Small intestine (tissue), 16 donors: Measurements from ENCODE around the gene EXTL2. TPM values are rescaled to one million over a fixed set of nuclear protein-coding genes. Genes with fewer than 3 reads are reported as not detected.
A peak's percentile ranks its signal among the peaks of the same experiment; 100 is the strongest.

Experiments used
- DNase-seq, 2 donors: peaks; one replicate each; pipeline versions ENCODE4 v3.0.0 to v3.0.0-alpha.2; 2013
- FAIRE-seq: peaks from 2 replicates; lab custom pipeline; 2012; peaks lifted over from hg19 to GRCh38; lab: Jason Lieb, UNC
- H3K27ac ChIP-seq, 3 donors: one replicate each; pipeline ENCODE4 v1.5.1; 2013; ENCODE audit warnings: low read length in 2 of 3, mild to moderate bottlenecking in 2 of 3, control low read depth in 1 of 3, inconsistent platforms in 1 of 3, low read depth in 1 of 3, moderate library complexity in 1 of 3
- H3K27me3 ChIP-seq, 3 donors: one replicate each; pipeline ENCODE4 v1.6.1; 2013; ENCODE audit warnings: low read length in 3 of 3, inconsistent platforms in 1 of 3; ENCODE audit not compliant: control insufficient read depth in 3 of 3, insufficient read depth in 3 of 3
- H3K36me3 ChIP-seq, 3 donors: one replicate each; pipeline ENCODE4 v1.6.1; 2013; ENCODE audit warnings: low read length in 3 of 3, inconsistent platforms in 1 of 3, low read depth in 1 of 3, mild to moderate bottlenecking in 1 of 3, moderate library complexity in 1 of 3; ENCODE audit not compliant: control insufficient read depth in 3 of 3, insufficient read depth in 2 of 3
- H3K4me1 ChIP-seq, 3 donors: one replicate each; pipeline ENCODE4 v1.6.1; 2013; ENCODE audit warnings: low read length in 2 of 3, inconsistent platforms in 1 of 3, low read depth in 1 of 3, mild to moderate bottlenecking in 1 of 3, moderate library complexity in 1 of 3; ENCODE audit not compliant: control insufficient read depth in 3 of 3, insufficient read depth in 2 of 3
- H3K4me3 ChIP-seq, 3 donors: one replicate each; pipeline ENCODE4 v1.5.1; 2013; ENCODE audit warnings: low read length in 3 of 3, control low read depth in 1 of 3, inconsistent platforms in 1 of 3, low read depth in 1 of 3, mild to moderate bottlenecking in 1 of 3, moderate library complexity in 1 of 3
- H3K9me3 ChIP-seq, 2 donors: one replicate each; pipeline ENCODE4 v1.6.1; 2013; ENCODE audit warnings: low read depth in 1 of 2, low read length in 1 of 2; ENCODE audit not compliant: control insufficient read depth in 2 of 2, insufficient read depth in 1 of 2
- WGBS, 3 donors: extraction: QIAGEN DNeasy Blood & Tissue Kit; methylation state at CpG; one replicate each; pipeline ENCODE4 v1.1.7; 2013; 5-methylcytosine and 5-hydroxymethylcytosine counted together
- long read RNA-seq, 10 donors: transcript quantifications; one replicate each; lab custom pipeline, GENCODE V29; 2026
- polyA plus RNA-seq, 4 donors: library from polyadenylated mRNA; stranded (reverse) in 3 of 4; unstranded in 1 of 4; fragments of 200-250 nt in 3 of 4; fragments of 120-200 nt in 1 of 4; gene quantifications; one replicate each; pipeline versions ENCODE4 v1.2.1 to v1.2.3, GENCODE V29; 2013
- donor health status: healthy with polysubstance abuse.
- donor health status: control.
- donor health status: control.
- donor health status: Bipolar disorder and iron deficiency.
- donor health status: healthy.

EXTL2 gene, protein sequence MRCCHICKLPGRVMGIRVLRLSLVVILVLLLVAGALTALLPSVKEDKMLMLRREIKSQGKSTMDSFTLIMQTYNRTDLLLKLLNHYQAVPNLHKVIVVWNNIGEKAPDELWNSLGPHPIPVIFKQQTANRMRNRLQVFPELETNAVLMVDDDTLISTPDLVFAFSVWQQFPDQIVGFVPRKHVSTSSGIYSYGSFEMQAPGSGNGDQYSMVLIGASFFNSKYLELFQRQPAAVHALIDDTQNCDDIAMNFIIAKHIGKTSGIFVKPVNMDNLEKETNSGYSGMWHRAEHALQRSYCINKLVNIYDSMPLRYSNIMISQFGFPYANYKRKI
- polyA plus RNA-seq = 10 to 100 TPM in 1 of 4 donors, 1 to 10 TPM in 3; 1.3 to 21.5 (median 3.5) TPM
- long read RNA-seq, donor 1 = 0 reads
- long read RNA-seq, donor 2, partial matches to known transcripts = 0 of 2 reads
- long read RNA-seq, donor 2, other reads (novel, unspliced or antisense) = 0 of 2 reads
- long read RNA-seq, donor 3, partial matches to known transcripts = 0 of 9 reads
- long read RNA-seq, donor 3, other reads (novel, unspliced or antisense) = 5 of 9 reads
- long read RNA-seq, donor 4 = 0 reads
- long read RNA-seq, donor 5, partial matches to known transcripts = 0 of 2 reads
- long read RNA-seq, donor 5, other reads (novel, unspliced or antisense) = 0 of 2 reads
- long read RNA-seq, donor 6, partial matches to known transcripts = 0 of 7 reads
- long read RNA-seq, donor 6, other reads (novel, unspliced or antisense) = 0 of 7 reads
- long read RNA-seq, donor 7 = 0 reads
- long read RNA-seq, donor 8 = 0 reads
- long read RNA-seq, donor 9, partial matches to known transcripts = 0 of 1 reads
- long read RNA-seq, donor 9, other reads (novel, unspliced or antisense) = 0 of 1 reads
- long read RNA-seq, donor 10, transcript EXTL2-202 (5 exons, 3,985 nt) = major isoform, 7 of 13 reads
- long read RNA-seq, donor 10, transcript EXTL2-201 (5 exons, 2,835 nt) = minor isoform, 5 of 13 reads
- long read RNA-seq, donor 10, partial matches to known transcripts = 0 of 13 reads
- long read RNA-seq, donor 10, other reads (novel, unspliced or antisense) = 0 of 13 reads

DNA sequence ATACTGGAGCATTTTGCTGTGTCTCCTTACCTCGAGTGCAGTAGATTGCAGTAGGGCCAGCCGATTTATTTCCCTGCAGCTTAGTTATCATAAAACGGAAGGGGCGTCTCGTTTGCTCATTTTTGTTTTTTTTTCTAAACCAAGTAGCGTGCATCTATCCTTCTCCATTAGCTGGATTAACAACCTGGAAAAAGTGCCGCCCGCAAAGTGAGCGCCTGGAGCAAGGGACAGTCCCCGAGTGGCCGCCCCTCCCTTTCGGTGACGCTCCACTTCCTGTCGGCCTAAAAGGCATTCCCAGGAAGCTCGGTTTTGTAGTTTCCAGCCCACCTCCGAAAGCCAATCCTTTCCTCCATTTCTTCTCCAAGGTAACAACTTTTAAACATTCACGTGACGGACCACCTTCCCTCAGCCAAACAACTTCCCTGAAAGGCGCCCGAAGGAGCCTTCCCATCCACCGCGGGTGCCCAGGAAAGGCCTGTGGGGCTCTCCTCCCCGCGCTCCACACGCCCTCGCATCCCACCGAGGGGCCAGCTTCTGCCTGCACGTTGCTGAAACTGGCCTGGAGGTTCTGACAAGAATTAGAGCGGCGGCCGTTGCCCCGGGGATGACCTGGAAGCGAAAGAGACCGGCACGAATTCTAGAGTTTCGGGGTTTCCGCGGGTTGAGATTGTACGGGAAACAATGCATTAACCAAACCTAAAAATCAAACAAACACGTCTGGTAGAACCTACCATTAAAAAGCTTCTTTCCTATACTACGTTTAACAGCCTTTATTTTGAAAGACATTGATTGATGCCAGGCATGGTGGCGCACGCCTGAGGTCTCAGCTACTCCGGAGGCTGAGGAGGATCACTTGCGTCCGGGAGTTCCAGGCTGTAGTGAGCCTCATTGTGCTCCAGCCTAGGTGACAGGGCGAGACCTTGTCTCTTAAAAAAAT, at the start of gene EXTL2:
Gene EXTL2, minus strand, starts transcription at position 240 of the 937 bp plus-strand sequence. CDS start 6,085 bp downstream, outside the sequence.
- Histone ChIP-seq H3K27me3 (no peaks in the 10 kb centered on the region), H3K4me1 (peaks cover 0 to 3% (median 0%) of the 10 kb centered on the region in 3 donors), H3K36me3 (peaks cover 0 to 2% (median 2%) of the 10 kb centered on the region in 3 donors), H3K27ac (peak within 1 kb of the TSS; percentile 78 to 99 (median 85)), H3K9me3 (peaks cover 0 to 6% of the 10 kb centered on the region in 2 donors), H3K4me3 (peak within 1 kb of the TSS; percentile 62 to 98 (median 86))
- 0 to 1% (median 0%) methylated on average over 47 of the region's 47 CpGs for WGBS, 3 donors
- no peak for FAIRE-seq
- peak; percentile 90 to 96 for DNase-seq

DNA sequence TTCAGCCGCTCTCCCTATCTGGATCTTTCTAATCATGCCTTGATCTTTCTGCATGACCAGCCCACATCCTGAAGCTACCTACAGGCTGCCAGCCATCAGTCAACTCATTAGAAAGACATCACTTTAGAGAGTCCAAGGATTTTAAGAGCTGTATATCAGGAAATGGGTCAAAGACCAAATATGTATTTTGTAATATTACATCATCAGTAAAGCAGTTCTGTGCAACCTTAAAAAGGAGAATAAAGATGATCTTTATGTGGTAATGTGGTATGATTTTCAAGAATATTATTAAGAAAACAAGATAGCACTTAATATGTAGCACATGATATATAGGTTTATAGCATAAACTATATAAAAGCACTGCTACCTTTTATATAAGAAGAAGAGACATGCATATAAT, 48.9 kb upstream of the EXTL2 start:
- Histone ChIP-seq H3K9me3 (peaks cover 0 to 3% of the 10 kb centered on the region in 2 donors), H3K4me1 (no peaks in the 10 kb centered on the region), H3K4me3 (no peak overlapping the region), H3K27ac (no peak overlapping the region), H3K36me3 (peaks cover 0 to 9% (median 3%) of the 10 kb centered on the region in 3 donors), H3K27me3 (no peaks in the 10 kb centered on the region)
- DNase-seq (no peak), FAIRE-seq (no peak)
- WGBS, 3 donors = 90 to 97% (median 96%) methylated on average over 1 of the region's 1 CpG

DNA sequence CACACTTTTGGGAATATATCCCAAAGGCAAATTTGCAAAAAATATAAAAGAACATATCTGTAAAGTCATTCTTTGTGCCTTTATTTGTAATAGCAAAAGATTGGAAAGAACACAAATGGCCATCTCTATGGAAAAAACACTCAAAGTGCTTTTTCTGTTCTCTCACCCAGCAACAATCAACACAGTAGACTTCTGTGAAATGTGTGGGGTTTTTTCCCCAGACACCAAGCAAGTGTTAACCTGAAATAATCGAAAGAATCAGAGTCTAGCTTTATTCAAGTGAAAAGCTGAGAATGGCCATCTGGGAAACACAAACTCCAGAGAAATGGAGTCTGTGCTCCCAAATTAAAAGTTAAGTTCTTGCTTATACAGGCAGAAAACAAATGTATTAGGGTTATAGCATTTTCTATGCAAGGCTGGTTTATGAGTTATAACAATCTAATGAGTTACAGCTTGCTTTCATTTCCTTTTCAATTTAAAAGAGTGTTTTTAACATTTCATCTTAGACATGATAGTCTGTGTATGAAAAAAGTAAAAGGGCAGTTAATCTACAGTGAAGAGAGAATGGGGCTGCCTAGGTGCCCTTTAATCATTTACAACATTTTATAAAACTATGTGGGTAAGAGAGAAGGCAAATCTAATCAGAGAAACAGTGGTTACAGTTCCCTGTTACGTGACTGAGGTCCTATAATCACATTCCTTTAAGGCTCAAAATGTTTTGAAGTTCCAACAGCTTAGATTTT, 47.8 kb upstream of the EXTL2 start:
- Histone ChIP-seq H3K4me1 (no peaks in the 10 kb centered on the region), H3K27ac (no peak overlapping the region), H3K9me3 (no peaks in the 10 kb centered on the region), H3K4me3 (no peak overlapping the region), H3K36me3 (peaks cover 0 to 9% (median 3%) of the 10 kb centered on the region in 3 donors), H3K27me3 (no peaks in the 10 kb centered on the region)
- FAIRE-seq = no peak
- no peak for DNase-seq
- WGBS, 3 donors = 80 to 87% (median 80%) methylated on average over 2 of the region's 2 CpGs

DNA sequence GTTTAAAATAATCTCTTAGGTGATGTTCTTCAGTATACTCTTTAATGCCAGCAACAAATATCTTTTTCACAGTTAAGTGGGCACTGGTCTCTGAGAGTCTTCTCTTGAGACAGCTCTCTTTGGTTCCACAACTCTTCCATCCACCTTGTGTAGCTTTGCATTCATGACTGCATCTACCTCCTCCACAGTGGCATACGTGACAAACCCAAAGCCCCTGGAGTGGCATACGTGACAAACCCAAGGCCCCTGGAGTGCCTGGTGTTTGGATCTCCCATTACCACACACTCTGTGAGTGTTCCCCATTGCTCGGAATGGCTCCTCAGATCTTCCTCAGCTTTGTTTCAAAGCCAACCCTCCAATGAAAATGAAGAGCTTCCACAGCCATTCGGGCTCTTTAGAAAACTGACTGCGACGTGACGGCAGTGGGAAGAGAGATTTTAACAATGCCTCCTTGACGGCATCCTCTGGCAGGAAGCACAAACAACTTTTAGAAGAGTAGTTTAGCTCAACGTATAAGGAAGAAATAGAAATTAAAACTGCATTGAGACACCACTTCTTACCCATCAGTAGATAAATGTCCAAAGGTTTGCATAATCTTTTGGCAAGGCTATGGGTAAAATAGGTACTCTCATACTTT, 47.1 kb upstream of the EXTL2 start:
- peaks cover 0 to 9% (median 3%) of the 10 kb centered on the region in 3 donors for H3K36me3 ChIP-seq
- no peaks in the 10 kb centered on the region for H3K4me1 ChIP-seq
- no peaks in the 10 kb centered on the region for H3K9me3 ChIP-seq
- H3K4me3 ChIP-seq = no peak overlapping the region
- FAIRE-seq = no peak
- H3K27me3 ChIP-seq = no peaks in the 10 kb centered on the region
- no peak for DNase-seq
- no peak overlapping the region for H3K27ac ChIP-seq
- WGBS, 3 donors = 92 to 97% (median 94%) methylated on average over 9 of the region's 9 CpGs

DNA sequence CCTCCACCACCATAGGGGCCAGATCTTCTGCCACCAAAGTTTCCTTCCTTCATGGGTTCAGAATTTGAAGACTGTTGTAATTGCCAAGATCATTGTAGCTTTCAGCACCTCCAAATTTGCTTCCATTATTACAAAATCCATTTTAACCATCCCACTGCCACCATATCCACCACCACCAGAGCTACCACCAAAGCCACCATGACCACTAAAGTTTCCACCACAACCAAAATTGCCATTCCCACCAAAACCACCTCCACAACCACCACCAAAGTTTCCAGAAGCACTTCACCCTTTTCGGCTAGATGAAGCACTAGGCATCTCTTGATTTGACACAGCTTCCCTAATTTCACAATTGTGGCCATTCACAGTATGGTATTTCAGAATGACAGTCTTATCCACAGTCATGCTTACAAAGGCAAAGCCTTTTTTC, 46.5 kb upstream of the EXTL2 start:
- Histone ChIP-seq H3K27me3 (no peaks in the 10 kb centered on the region), H3K4me1 (no peaks in the 10 kb centered on the region), H3K4me3 (no peak overlapping the region), H3K36me3 (peaks cover 0 to 9% (median 3%) of the 10 kb centered on the region in 3 donors), H3K9me3 (no peaks in the 10 kb centered on the region), H3K27ac (no peak overlapping the region)
- FAIRE-seq (no peak), DNase-seq (no peak)
- WGBS, 3 donors = 67 to 89% (median 87%) methylated on average over 1 of the region's 1 CpG

DNA sequence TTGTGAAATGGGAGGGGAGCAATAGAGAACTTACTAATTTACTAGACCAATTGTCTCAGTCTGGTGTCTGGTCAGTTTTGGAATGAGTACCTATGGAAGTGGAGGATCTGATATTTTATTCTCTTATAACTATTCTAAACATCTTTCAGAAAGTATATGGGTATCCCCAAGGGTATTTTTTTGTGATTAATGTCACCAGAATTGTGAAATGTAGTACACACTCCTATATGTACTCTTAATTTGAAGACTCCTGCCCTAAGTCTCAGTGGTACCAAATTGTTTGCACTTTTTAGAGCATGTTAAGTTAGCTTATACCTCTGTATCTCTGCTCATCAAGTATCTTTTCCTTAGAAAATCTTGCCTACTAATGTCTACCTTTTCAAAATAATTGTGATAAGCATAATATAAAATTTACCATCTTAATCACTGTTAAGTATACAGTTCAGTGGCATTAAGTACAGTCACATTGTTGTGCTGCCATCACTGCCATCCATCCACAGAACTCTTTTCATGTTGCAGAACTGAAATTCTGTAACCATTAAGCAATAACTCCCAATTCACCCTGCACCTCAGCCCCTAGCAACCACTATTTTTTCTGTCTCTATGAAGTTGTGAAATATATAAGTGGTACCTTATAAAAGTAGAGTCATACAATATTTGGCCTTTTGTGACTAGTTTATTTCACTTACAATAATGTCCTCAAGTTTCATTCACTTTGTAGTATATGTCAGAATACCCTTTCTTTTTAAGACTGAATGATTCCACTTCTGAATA, 41.7 kb upstream of the EXTL2 start:
- Histone ChIP-seq H3K27me3 (no peaks in the 10 kb centered on the region), H3K4me3 (no peak overlapping the region), H3K36me3 (peaks cover 0 to 2% (median 0%) of the 10 kb centered on the region in 3 donors), H3K9me3 (no peaks in the 10 kb centered on the region), H3K4me1 (no peaks in the 10 kb centered on the region), H3K27ac (no peak overlapping the region)
- FAIRE-seq = no peak
- no peak for DNase-seq
